NB4 (cell line): ENCODE results near the gene MAPK8IP1.

ENCODE experiments used
- DNase-seq: peaks from one replicate; pipeline ENCODE4 v3.0.0; 2010; ENCODE audit warnings: low read depth
- H3K4me3 ChIP-seq: one replicate; pipeline ENCODE4 v1.5.1; 2011; ENCODE audit warnings: mild to moderate bottlenecking, low read depth, low read length, moderate library complexity
- MYC ChIP-seq: IDR thresholded peaks from 2 replicates; pipeline ENCODE4 v1.6.1; 2011; ENCODE audit warnings: low read depth, low read length
- POLR2A ChIP-seq: IDR thresholded peaks from 2 replicates; pipeline ENCODE4 v1.6.1; 2011; ENCODE audit warnings: mild to moderate bottlenecking; ENCODE audit not compliant: insufficient read length; ENCODE audit errors: extremely low read depth
- TF ChIP-seq, protein P1 (sequence below): IDR thresholded peaks from 2 replicates; pipeline ENCODE4 v1.6.1; 2011; ENCODE audit warnings: low read depth, low read length
- TF ChIP-seq, protein P2 (sequence below): IDR thresholded peaks from one replicate; pipeline ENCODE4 v1.5.1; 2012; ENCODE audit warnings: low read depth, low read length

The MAPK8IP1 gene

DNA sequence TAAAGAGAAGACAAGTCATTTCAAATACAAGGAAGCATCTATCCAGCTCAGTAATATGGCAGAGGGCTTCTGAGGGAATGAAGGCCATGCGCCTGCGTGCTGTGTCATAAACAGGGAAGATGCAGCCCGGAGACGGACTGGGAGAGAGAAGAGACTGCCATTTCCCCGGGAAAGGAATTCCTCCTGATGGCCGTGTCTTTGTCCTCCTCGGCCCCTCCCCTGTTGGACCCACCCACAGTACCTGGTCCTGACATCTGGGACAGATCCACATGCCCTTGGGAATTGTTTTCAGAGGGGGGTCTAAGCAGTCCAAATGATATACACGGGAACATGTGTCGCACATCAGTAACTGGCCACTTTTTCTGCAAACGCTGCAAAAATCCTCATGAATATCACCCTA is 52.5 kb downstream of the MAPK8IP1 start:
- DNase-seq, result no peak
- no peak overlapping the region for H3K4me3 ChIP-seq
- TF ChIP-seq, protein P1, sequence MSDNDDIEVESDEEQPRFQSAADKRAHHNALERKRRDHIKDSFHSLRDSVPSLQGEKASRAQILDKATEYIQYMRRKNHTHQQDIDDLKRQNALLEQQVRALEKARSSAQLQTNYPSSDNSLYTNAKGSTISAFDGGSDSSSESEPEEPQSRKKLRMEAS, result no peak
- TF ChIP-seq, protein P2, sequence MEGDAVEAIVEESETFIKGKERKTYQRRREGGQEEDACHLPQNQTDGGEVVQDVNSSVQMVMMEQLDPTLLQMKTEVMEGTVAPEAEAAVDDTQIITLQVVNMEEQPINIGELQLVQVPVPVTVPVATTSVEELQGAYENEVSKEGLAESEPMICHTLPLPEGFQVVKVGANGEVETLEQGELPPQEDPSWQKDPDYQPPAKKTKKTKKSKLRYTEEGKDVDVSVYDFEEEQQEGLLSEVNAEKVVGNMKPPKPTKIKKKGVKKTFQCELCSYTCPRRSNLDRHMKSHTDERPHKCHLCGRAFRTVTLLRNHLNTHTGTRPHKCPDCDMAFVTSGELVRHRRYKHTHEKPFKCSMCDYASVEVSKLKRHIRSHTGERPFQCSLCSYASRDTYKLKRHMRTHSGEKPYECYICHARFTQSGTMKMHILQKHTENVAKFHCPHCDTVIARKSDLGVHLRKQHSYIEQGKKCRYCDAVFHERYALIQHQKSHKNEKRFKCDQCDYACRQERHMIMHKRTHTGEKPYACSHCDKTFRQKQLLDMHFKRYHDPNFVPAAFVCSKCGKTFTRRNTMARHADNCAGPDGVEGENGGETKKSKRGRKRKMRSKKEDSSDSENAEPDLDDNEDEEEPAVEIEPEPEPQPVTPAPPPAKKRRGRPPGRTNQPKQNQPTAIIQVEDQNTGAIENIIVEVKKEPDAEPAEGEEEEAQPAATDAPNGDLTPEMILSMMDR, result no peak
- TF ChIP-seq POLR2A, result no peak
- no peak for TF ChIP-seq MYC

DNA sequence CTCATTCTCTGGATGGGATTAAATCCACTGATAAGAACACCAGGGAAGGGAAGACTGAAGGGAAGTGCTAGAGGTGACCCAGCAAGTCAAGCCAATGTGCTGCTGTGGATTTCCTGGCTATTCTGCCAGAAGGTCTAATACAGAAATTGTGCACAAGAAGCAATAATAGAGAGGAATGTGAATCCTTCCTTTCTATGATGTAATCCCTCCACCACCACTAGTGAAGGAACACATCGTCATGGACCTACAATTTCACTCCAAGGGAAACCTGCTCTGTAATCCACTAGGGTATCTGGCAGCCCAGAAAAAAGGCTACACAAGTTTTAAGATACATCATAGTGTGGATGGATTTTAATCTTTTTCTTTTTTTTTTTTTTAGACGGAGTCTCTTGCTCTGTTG is 54.4 kb downstream of the MAPK8IP1 start:
- TF ChIP-seq POLR2A (no peak), MYC (no peak)
- TF ChIP-seq, protein P1, result no peak
- TF ChIP-seq, protein P2, result no peak
- DNase-seq, result no peak
- no peak overlapping the region for H3K4me3 ChIP-seq

DNA sequence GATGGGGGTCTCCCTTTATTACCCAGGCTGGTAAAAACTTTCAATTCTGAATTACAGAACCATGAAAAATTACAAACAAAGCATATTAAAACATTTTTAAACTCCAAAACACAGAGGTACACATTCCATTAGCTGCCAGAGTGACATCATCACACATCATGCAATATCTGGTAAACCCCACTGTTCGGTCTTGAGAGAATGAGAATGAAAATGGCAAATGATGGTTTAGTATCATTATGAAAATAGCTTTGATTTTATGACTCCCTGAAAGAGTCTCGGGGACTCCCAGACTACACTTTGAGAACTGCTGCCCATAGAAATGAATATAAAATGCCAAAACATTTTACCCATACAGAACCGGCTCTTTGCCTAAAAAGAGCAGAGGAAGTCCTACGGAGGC is 55.8 kb downstream of the MAPK8IP1 start:
- no peak for DNase-seq
- TF ChIP-seq, protein P1, result no peak
- no peak for TF ChIP-seq POLR2A
- TF ChIP-seq MYC, result no peak
- TF ChIP-seq, protein P2, result no peak
- H3K4me3 ChIP-seq, result no peak overlapping the region

DNA sequence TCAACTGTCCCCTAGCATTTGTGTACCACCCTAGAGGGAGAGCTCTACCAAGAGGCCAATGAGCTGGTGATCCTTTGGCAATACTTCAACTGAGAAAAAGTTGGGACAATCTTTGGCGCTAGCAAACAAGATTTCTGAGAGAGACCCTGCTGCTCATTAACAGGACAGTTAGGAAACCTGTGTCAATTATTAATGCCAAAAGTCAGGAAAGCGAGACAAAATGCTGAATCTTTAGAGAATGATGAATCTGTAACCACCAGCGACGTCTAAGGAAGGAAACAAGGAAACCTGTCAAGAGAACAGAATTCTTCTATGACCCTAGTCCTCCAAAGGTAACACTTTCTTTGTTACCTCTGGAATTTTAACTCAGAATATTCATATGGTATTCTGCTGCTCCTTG is 56.9 kb downstream of the MAPK8IP1 start:
- TF ChIP-seq, protein P2, result no peak
- TF ChIP-seq MYC, result no peak
- TF ChIP-seq, protein P1, result no peak
- no peak for TF ChIP-seq POLR2A
- DNase-seq, result no peak
- H3K4me3 ChIP-seq, result no peak overlapping the region

DNA sequence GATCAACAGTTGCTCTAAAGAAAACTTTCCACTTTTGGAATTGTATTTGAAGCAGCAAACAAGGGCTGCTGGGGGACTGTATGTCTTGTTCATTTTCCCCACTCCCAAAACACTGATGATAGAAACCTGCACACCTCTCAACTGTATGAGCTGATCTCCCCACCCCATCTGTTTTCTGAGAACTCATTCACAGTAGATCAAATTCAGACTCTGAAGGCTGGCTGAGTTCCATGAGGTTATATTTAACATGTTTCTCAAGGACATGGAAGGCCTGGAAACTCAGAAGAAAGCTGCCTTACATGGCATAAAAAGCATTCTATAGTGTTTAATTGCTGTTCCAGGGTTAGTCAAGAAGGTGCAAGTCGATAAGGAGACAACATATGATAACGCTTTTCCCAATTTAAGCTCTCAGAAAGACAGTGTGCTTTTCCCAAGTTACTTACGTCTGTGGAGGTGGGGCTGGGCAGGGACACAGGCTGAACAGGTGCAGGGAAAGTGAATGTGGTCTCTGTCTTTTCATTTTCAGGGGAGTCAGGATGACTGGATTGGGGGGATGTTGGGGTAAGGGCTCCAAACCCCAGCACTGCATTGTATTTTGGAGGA is 60.0 kb downstream of the MAPK8IP1 start:
- TF ChIP-seq, protein P1, result no peak
- no peak for TF ChIP-seq MYC
- TF ChIP-seq, protein P2, result no peak
- TF ChIP-seq POLR2A, result no peak
- no peak for DNase-seq
- no peak overlapping the region for H3K4me3 ChIP-seq
